Keratinocyte (primary cell): ENCODE measurements around the gene SERPINE1. TPM values are rescaled to one million over a fixed set of nuclear protein-coding genes. Genes with fewer than 3 reads are reported as not detected.
A peak's percentile ranks its signal among the peaks of the same experiment; 100 is the strongest.

Experiments used
- DNase-seq: peaks from one replicate; pipeline ENCODE4 v3.0.0-alpha.2; 2011; ENCODE audit warnings: low read depth, missing footprints, low spot score
- FAIRE-seq: peaks from 2 replicates; lab custom pipeline; 2011; peaks lifted over from hg19 to GRCh38; lab: Jason Lieb, UNC
- H2AFZ ChIP-seq: 2 replicates; pipeline ENCODE4 v1.6.0; 2012; ENCODE audit warnings: low read length, control low read depth, inconsistent platforms; ENCODE audit not compliant: control insufficient read depth
- H3K27ac ChIP-seq: 2 replicates; pipeline ENCODE4 v1.5.1; 2011; ENCODE audit warnings: low read length; ENCODE audit not compliant: control insufficient read depth, insufficient read depth
- H3K27me3 ChIP-seq: 3 replicates; pipeline ENCODE4 v1.6.0; 2011; ENCODE audit warnings: low read length; ENCODE audit not compliant: control insufficient read depth, insufficient read depth; ENCODE audit errors: extremely low read depth
- H3K36me3 ChIP-seq, 2 experiments: 2 replicates in 1 of 2; 3 replicates in 1 of 2; pipeline ENCODE4 v1.5.1; 2011; ENCODE audit warnings: low read length in 2 of 2, mild to moderate bottlenecking in 1 of 2; ENCODE audit not compliant: control insufficient read depth in 2 of 2, insufficient read depth in 2 of 2; ENCODE audit errors: extremely low read depth in 1 of 2
- H3K4me1 ChIP-seq: 3 replicates; pipeline ENCODE4 v1.5.1; 2011; ENCODE audit warnings: low read length; ENCODE audit not compliant: control insufficient read depth, insufficient read depth; ENCODE audit errors: extremely low read depth
- H3K4me2 ChIP-seq: 3 replicates; pipeline ENCODE4 v1.6.0; 2011; ENCODE audit warnings: low read depth, low read length; ENCODE audit not compliant: control insufficient read depth, insufficient read depth; ENCODE audit errors: extremely low read depth
- H3K4me3 ChIP-seq, 3 experiments: fragments of 200-600 bp in 1 of 3; sonication (generic) in 1 of 3; 2 replicates in 2 of 3; 3 replicates in 1 of 3; pipeline ENCODE4 v1.5.1; 2011 to 2016; ENCODE audit warnings: low read length in 3 of 3, mild to moderate bottlenecking in 3 of 3, control low read depth in 2 of 3, inconsistent platforms in 1 of 3, low read depth in 1 of 3, mixed read lengths in 1 of 3, mixed run types in 1 of 3, moderate library complexity in 1 of 3; ENCODE audit not compliant: control insufficient read depth in 2 of 3, insufficient read depth in 2 of 3; ENCODE audit errors: extremely low read depth in 1 of 3
- H3K79me2 ChIP-seq: 2 replicates; pipeline ENCODE4 v1.6.0; 2012; ENCODE audit warnings: low read length; ENCODE audit not compliant: control insufficient read depth, insufficient read depth
- H3K9ac ChIP-seq: 3 replicates; pipeline ENCODE4 v1.6.0; 2011; ENCODE audit warnings: low read length; ENCODE audit not compliant: control insufficient read depth, insufficient read depth; ENCODE audit errors: extremely low read depth
- H3K9me1 ChIP-seq: 3 replicates; pipeline ENCODE4 v1.6.0; 2011; ENCODE audit warnings: low read length; ENCODE audit not compliant: control insufficient read depth, insufficient read depth; ENCODE audit errors: extremely low read depth
- H3K9me3 ChIP-seq: 2 replicates; pipeline ENCODE4 v1.5.1; 2012; ENCODE audit warnings: low read depth, low read length; ENCODE audit not compliant: control insufficient read depth
- H4K20me1 ChIP-seq: 3 replicates; pipeline ENCODE4 v1.6.0; 2011; ENCODE audit warnings: low read length; ENCODE audit not compliant: control insufficient read depth, insufficient read depth; ENCODE audit errors: extremely low read depth
- EZH2 ChIP-seq: IDR thresholded peaks from one replicate; pipeline ENCODE4 v1.6.1; 2012; ENCODE audit warnings: inconsistent platforms, mild to moderate bottlenecking, low read length, moderate library complexity
- dilution Hi-C: fragments of 300-500 bp; cut with MboI; formaldehyde crosslinking; loops from one replicate; pipeline ENCODE4 v1.7.0; 2020; ENCODE audit warnings: low sequenced_read_pairs; ENCODE audit not compliant: extremely low pct_ligation_motif_present
- polyA plus RNA-seq, 5 experiments: library from polyadenylated mRNA; depleted of rRNA in 3 of 5; stranded (reverse) in 3 of 5; stranded (forward) in 1 of 5; unstranded in 1 of 5; fragments of >200 nt; gene quantifications; 1 replicate in 1 of 5; 2 replicates in 3 of 5; 3 replicates in 1 of 5; pipeline versions ENCODE4 v1.2.1 to v1.2.3, GENCODE V29; 2011 to 2012; ENCODE audit warnings: missing spikeins in 2 of 5, low read depth in 1 of 5, low replicate concordance in 1 of 5
- TF ChIP-seq, protein P1 (sequence below), 3 experiments: IDR thresholded peaks in 1 of 3; conservative IDR thresholded peaks in 1 of 3; optimal IDR thresholded peaks in 1 of 3; 2 replicates in 2 of 3; 3 replicates in 1 of 3; pipeline versions ENCODE3 to v1.5.1; 2011; ENCODE audit warnings: low read length in 3 of 3, mild to moderate bottlenecking in 3 of 3, moderate library complexity in 2 of 3, control low read depth in 1 of 3, inconsistent platforms in 1 of 3; ENCODE audit not compliant: insufficient read depth in 2 of 3; ENCODE audit errors: extremely low read depth in 1 of 3

The SERPINE1 gene
- polyA plus RNA-seq, 1 donor (not counting 4 experiments of a cell fraction or from before 2014, with no cell fraction given), result 522 TPM

DNA sequence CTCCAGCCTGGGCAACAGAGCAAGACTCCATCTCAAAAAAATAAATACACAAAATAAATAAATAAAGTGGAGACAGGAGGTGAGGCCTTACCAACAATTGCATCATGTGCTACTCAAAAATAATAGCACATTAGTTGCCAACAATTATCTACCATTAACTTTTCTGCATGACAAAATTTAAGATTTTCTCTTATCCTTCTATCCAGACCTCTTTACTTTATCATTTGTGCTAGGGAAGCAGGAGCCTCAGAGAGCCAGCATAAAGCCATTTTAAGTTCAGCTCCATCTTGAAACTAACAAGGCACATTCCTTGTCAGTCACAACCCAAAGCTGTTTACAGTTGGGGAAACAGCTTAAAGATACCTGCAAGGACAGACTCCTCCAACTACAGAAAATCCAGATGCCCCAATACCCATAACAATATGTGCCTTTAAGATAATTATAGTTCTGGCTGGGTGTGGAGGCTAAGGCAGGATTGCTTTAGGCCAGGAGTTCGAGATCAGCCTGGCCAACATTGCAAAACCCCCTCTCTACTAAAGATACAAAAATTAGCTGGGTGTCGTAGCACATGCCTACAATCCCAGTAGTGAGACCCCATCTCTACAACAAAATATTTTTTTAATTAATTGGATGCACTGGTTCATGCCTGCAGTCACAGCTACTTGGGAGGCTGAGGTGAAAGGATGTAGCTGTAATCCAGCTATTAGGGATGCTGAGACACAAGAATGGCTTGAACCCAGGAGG is 25.2 kb downstream of the SERPINE1 start:
- Histone ChIP-seq H3K36me3 (peaks cover under 1 to 10% of the 10 kb centered on the region in 2 experiments), H3K27me3 (no peaks in the 10 kb centered on the region), H3K9me3 (no peaks in the 10 kb centered on the region), H2AFZ (no peak overlapping the region), H3K4me2 (no peak overlapping the region), H3K9me1 (no peaks in the 10 kb centered on the region), H4K20me1 (no peaks in the 10 kb centered on the region), H3K9ac (no peak overlapping the region), H3K4me1 (peaks cover 19% of the 10 kb centered on the region), H3K27ac (no peak overlapping the region), H3K79me2 (peaks cover 20% of the 10 kb centered on the region), H3K4me3 (no peak overlapping the region)
- TF ChIP-seq, protein P1, sequence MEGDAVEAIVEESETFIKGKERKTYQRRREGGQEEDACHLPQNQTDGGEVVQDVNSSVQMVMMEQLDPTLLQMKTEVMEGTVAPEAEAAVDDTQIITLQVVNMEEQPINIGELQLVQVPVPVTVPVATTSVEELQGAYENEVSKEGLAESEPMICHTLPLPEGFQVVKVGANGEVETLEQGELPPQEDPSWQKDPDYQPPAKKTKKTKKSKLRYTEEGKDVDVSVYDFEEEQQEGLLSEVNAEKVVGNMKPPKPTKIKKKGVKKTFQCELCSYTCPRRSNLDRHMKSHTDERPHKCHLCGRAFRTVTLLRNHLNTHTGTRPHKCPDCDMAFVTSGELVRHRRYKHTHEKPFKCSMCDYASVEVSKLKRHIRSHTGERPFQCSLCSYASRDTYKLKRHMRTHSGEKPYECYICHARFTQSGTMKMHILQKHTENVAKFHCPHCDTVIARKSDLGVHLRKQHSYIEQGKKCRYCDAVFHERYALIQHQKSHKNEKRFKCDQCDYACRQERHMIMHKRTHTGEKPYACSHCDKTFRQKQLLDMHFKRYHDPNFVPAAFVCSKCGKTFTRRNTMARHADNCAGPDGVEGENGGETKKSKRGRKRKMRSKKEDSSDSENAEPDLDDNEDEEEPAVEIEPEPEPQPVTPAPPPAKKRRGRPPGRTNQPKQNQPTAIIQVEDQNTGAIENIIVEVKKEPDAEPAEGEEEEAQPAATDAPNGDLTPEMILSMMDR (optimal IDR thresholded peaks at IDR 0.05 in 1 of 3, IDR thresholded peaks at IDR 0.05 in 1 of 3, conservative IDR thresholded peaks at IDR 0.05 in 1 of 3; ENCODE audit: extremely low read depth in 1 of 3, insufficient read depth in 2 of 3, low read length in 3 of 3), result no peak
- FAIRE-seq, result no peak
- dilution Hi-C loops, result no loop called here
- DNase-seq, result no peak

- no peak for FAIRE-seq
- peak within 1 kb of the TSS; percentile 69 for H3K27ac ChIP-seq
- dilution Hi-C loops, result no loop called here
These were observed 27.2 kb downstream of the SERPINE1 start, which contains the start of gene AP1S1 for GRCh38 chr7:101153969-101154692. Gene AP1S1 (plus strand): TSS chr7:101154476. CDS start chr7:101154515, 39 bp downstream.

More at GRCh38 chr7:101153969-101154692, 27.2 kb downstream of the SERPINE1 start, which contains the start of gene AP1S1:
- DNase-seq, result no peak
- H3K4me1 ChIP-seq, result peaks cover 22% of the 10 kb centered on the region
- H2AFZ ChIP-seq, result peak within 1 kb of the TSS; percentile 40
- TF ChIP-seq, protein P1 (optimal IDR thresholded peaks at IDR 0.05 in 1 of 3, IDR thresholded peaks at IDR 0.05 in 1 of 3, conservative IDR thresholded peaks at IDR 0.05 in 1 of 3; ENCODE audit: extremely low read depth in 1 of 3, insufficient read depth in 2 of 3, low read length in 3 of 3), result no peak
- no peak for TF ChIP-seq EZH2
- H3K27me3 ChIP-seq, result no peaks in the 10 kb centered on the region
- peak within 1 kb of the TSS; percentile 69 for H3K9ac ChIP-seq
- peaks cover 20% of the 10 kb centered on the region for H3K79me2 ChIP-seq
- H3K9me3 ChIP-seq, result no peaks in the 10 kb centered on the region
- no peaks in the 10 kb centered on the region for H4K20me1 ChIP-seq
- H3K36me3 ChIP-seq, result peaks cover 8 to 20% of the 10 kb centered on the region in 2 experiments
- peak within 1 kb of the TSS; percentile 77 to 95 (median 85) for H3K4me3 ChIP-seq
- H3K9me1 ChIP-seq, result no peaks in the 10 kb centered on the region
- H3K4me2 ChIP-seq, result peak within 1 kb of the TSS; percentile 98
